ENCODE results near the gene RABGAP1L. TPM values are rescaled to one million over a fixed set of nuclear protein-coding genes. Genes with fewer than 3 reads are reported as not detected.

The RABGAP1L gene
- total and polyA plus RNA-seq, 2 donors from 2014 or later, result 16.2 to 48.5 TPM

DNA sequence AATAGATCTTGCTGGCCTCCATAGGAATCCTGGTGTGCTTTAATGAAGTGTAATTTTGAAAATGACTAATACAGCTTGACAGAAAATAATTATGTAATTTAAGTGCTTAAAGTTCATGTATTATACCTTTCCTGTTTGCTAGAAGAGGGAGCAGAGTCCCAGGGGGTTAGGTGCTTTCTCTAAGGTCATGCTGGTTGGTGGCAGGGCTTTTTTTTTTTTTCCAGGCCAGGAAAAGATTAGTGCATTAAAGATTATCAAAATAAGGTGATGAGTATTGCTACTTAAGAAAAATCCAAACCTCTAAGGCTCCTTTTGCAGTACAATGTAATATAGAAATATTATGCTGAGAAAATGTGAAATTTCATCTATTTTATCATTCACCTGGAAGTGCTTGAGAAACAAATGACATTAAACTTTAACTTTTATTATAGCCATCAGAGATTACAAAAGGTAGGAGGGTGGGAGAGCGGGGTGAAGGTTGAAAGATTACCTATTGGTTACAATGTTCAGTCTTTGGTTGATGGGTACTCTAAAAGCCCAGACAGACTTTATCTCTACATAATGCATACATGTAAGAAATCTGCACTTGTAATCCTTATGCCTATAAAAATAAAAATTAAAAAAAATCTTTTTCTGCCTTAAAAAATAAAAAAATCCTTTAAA is 110.8 kb downstream of the RABGAP1L start:
- no peaks in the 10 kb centered on the region for H3K36me3 ChIP-seq (ENCODE audit: control insufficient read depth in 2 of 3, insufficient read depth in 3 of 3, low read length in 3 of 3)
- H3K4me1 ChIP-seq (ENCODE audit: control insufficient read depth in 2 of 3, insufficient read depth in 2 of 3, low read depth in 1 of 3, low read length in 3 of 3), result peaks cover 0 to 7% (median 0%) of the 10 kb centered on the region in 3 donors
- intact Hi-C loops (cut with DNase I), result no loop called here
- no peaks in the 10 kb centered on the region for H3K27me3 ChIP-seq (ENCODE audit: control insufficient read depth, insufficient read depth, low read length)
- H3K4me3 ChIP-seq (ENCODE audit: low read length in 3 of 3), result no peak overlapping the region
- H3K27ac ChIP-seq (ENCODE audit: low read depth in 2 of 2, low read length in 2 of 2), result no peak overlapping the region
- no peak for DNase-seq
- no peak for TF ChIP-seq CTCF (IDR thresholded peaks at IDR 0.05; ENCODE audit: borderline replicate concordance, extremely low read depth, insufficient read depth)
- H3K9me3 ChIP-seq (ENCODE audit: control insufficient read depth in 2 of 3, insufficient read depth in 1 of 3, low read length in 3 of 3), result no peaks in the 10 kb centered on the region
- no peak overlapping the region for H3K9ac ChIP-seq (ENCODE audit: low read length in 3 of 3)
- FAIRE-seq, result no peak

DNA sequence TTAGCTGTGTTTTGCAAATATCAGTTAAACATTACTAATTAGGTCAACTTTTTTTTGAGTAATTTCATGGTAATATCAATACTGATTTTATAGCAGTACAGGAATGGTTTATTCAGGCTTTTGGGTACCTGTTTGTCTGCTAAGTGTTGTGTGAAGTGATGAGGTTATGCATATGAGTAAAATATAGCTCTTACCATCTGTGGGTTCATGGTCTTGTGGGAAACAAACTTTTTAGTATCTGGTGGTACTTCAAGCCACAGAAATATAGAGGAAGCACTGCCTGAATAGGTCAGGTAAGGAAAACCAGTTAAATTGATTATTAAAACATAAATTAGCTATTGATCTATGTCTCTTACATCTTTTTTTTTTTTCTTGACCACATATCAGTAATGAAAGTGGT is 113.9 kb downstream of the RABGAP1L start:
- H3K36me3 ChIP-seq (ENCODE audit: control insufficient read depth in 2 of 3, insufficient read depth in 3 of 3, low read length in 3 of 3), result no peaks in the 10 kb centered on the region
- no peak overlapping the region for H3K27ac ChIP-seq (ENCODE audit: low read depth in 2 of 2, low read length in 2 of 2)
- no peaks in the 10 kb centered on the region for H3K27me3 ChIP-seq (ENCODE audit: control insufficient read depth, insufficient read depth, low read length)
- DNase-seq (no peak), FAIRE-seq (no peak)
- TF ChIP-seq CTCF (IDR thresholded peaks at IDR 0.05; ENCODE audit: borderline replicate concordance, extremely low read depth, insufficient read depth), result no peak
- H3K9me3 ChIP-seq (ENCODE audit: control insufficient read depth in 2 of 3, insufficient read depth in 1 of 3, low read length in 3 of 3), result no peaks in the 10 kb centered on the region
- no peak overlapping the region for H3K9ac ChIP-seq (ENCODE audit: low read length in 3 of 3)
- no peak overlapping the region for H3K4me3 ChIP-seq (ENCODE audit: low read length in 3 of 3)
- H3K4me1 ChIP-seq (ENCODE audit: control insufficient read depth in 2 of 3, insufficient read depth in 2 of 3, low read depth in 1 of 3, low read length in 3 of 3), result peaks cover 0 to 7% (median 0%) of the 10 kb centered on the region in 3 donors
- intact Hi-C loops (cut with DNase I), result no loop called here

DNA sequence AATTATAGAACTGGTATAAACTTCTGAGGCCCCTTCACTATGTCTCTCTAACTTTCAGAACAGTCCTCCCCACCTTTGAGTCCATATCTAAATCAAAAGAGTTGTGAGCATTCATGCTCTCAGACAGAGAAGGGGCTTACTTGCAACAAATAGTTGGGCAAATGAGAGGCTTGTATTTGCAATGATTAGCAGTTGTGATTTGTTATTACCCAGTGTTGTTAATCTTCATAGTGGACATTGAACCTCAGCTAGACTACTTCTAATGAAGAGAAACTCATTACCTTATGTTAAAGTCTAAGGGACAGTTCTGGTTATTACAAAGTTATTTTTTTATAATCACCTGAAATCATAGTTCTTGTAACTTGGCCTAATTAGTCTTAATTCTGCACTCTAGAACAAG is 114.5 kb downstream of the RABGAP1L start:
- no peaks in the 10 kb centered on the region for H3K27me3 ChIP-seq (ENCODE audit: control insufficient read depth, insufficient read depth, low read length)
- intact Hi-C loops (cut with DNase I), result no loop called here
- no peak for FAIRE-seq

More for the DNA sequence above, 114.5 kb downstream of the RABGAP1L start:
- no peak overlapping the region for H3K4me3 ChIP-seq (ENCODE audit: low read length in 3 of 3)
- H3K9me3 ChIP-seq (ENCODE audit: control insufficient read depth in 2 of 3, insufficient read depth in 1 of 3, low read length in 3 of 3), result no peaks in the 10 kb centered on the region
- DNase-seq, result no peak
- H3K27ac ChIP-seq (ENCODE audit: low read depth in 2 of 2, low read length in 2 of 2), result no peak overlapping the region
- no peak overlapping the region for H3K9ac ChIP-seq (ENCODE audit: low read length in 3 of 3)
- no peak for TF ChIP-seq CTCF (IDR thresholded peaks at IDR 0.05; ENCODE audit: borderline replicate concordance, extremely low read depth, insufficient read depth)
- peaks cover 0 to 7% (median 0%) of the 10 kb centered on the region in 3 donors for H3K4me1 ChIP-seq (ENCODE audit: control insufficient read depth in 2 of 3, insufficient read depth in 2 of 3, low read depth in 1 of 3, low read length in 3 of 3)
- H3K36me3 ChIP-seq (ENCODE audit: control insufficient read depth in 2 of 3, insufficient read depth in 3 of 3, low read length in 3 of 3), result no peaks in the 10 kb centered on the region
